GM23338 (cell line): ENCODE results near the gene PDCD4.

Experiments
- CREB1 ChIP-seq: fragments of 250-450 bp; sonication (Bioruptor Pico); IDR thresholded peaks from 2 replicates; pipeline ENCODE4 v1.5.0; 2020; ENCODE audit warnings: low read depth, mild to moderate bottlenecking, moderate library complexity
- CTCF ChIP-seq, 2 experiments: fragments of 200-600 bp in 1 of 2; sonication (generic) in 1 of 2; conservative IDR thresholded peaks; 2 replicates each; pipeline versions ENCODE4 v1.5.1 to v1.6.1; 2016 to 2017; ENCODE audit warnings: antibody characterized with exemption in 2 of 2, low read depth in 2 of 2, mild to moderate bottlenecking in 2 of 2, moderate library complexity in 1 of 2
- ETS1 ChIP-seq: IDR thresholded peaks from 2 replicates; pipeline ENCODE4 v1.6.1; 2016; ENCODE audit warnings: antibody characterized with exemption
- EZH2 ChIP-seq: fragments of 200-600 bp; sonication (generic); IDR thresholded peaks from one replicate; pipeline ENCODE4 v1.8.0; 2017; ENCODE audit warnings: antibody characterized with exemption, mild to moderate bottlenecking, low read depth; ENCODE audit not compliant: unreplicated experiment
- EZH2phosphoT487 ChIP-seq: fragments of 200-600 bp; sonication (generic); IDR thresholded peaks from one replicate; pipeline ENCODE4 v1.8.1; 2018; ENCODE audit warnings: antibody characterized with exemption; ENCODE audit not compliant: unreplicated experiment
- JUNB ChIP-seq: IDR thresholded peaks from one replicate; pipeline ENCODE4 v1.6.1; 2016; ENCODE audit warnings: antibody characterized with exemption; ENCODE audit not compliant: unreplicated experiment
- NANOG ChIP-seq: IDR thresholded peaks from 2 replicates; pipeline ENCODE4 v1.6.1; 2016; ENCODE audit warnings: antibody characterized with exemption, borderline replicate concordance
- POLR2AphosphoS5 ChIP-seq: IDR thresholded peaks from 2 replicates; pipeline ENCODE4 v1.6.1; 2016; ENCODE audit warnings: antibody characterized with exemption, low read depth
- REST ChIP-seq: IDR thresholded peaks from one replicate; pipeline ENCODE4 v1.6.1; 2018; ENCODE audit warnings: antibody characterized with exemption; ENCODE audit not compliant: unreplicated experiment
- STAT1 ChIP-seq: IDR thresholded peaks from one replicate; pipeline ENCODE4 v1.6.1; 2016; ENCODE audit warnings: antibody characterized with exemption; ENCODE audit not compliant: unreplicated experiment
- ZNF114 ChIP-seq: fragments of 250-450 bp; sonication (Bioruptor Pico); IDR thresholded peaks from 2 replicates; pipeline ENCODE4 v1.5.0; 2020; ENCODE audit warnings: mild to moderate bottlenecking, moderate library complexity

- TF ChIP-seq CTCF (conservative IDR thresholded peaks at IDR 0.05; ENCODE audit: low read depth in 2 of 2) (no peak), EZH2 (no peak), ETS1 (no peak), REST (no peak), STAT1 (no peak), NANOG (no peak), POLR2AphosphoS5 (no peak), EZH2phosphoT487 (no peak), CREB1 (CRISPR knock-in tag) (no peak), ZNF114 (CRISPR knock-in tag) (no peak), JUNB (no peak)
Observed at GRCh38 chr10:110903280-110904278, 31.9 kb downstream of the PDCD4 start.
